Smooth muscle cell (in vitro differentiated cells): ENCODE results near the gene S100A9. TPM values are rescaled to one million over a fixed set of nuclear protein-coding genes. Genes with fewer than 3 reads are reported as not detected.

ENCODE experiments used
- DNase-seq: peaks from one replicate; lab custom pipeline; 2025; ENCODE audit not compliant: unreplicated experiment; lab: John Stamatoyannopoulos, UW
- H2AFZ ChIP-seq: fragments of 200-600 bp; sonication (generic); 2 replicates; pipeline ENCODE4 v1.6.0; 2016; ENCODE audit warnings: antibody characterized with exemption, low read depth, mild to moderate bottlenecking
- H3F3A ChIP-seq: fragments of 200-600 bp; sonication (generic); 2 replicates; pipeline ENCODE4 v1.6.0; 2017; ENCODE audit warnings: antibody characterized with exemption, low read depth
- H3K27ac ChIP-seq: fragments of 200-600 bp; sonication (generic); 2 replicates; pipeline ENCODE4 v1.5.1; 2016; ENCODE audit warnings: low read depth, mild to moderate bottlenecking
- H3K27me3 ChIP-seq: fragments of 200-600 bp; sonication (generic); 2 replicates; pipeline ENCODE4 v1.6.1; 2016; ENCODE audit warnings: low read depth, mild to moderate bottlenecking
- H3K36me3 ChIP-seq: fragments of 200-600 bp; sonication (generic); 2 replicates; pipeline ENCODE4 v1.5.1; 2016; ENCODE audit warnings: low read depth
- H3K4me1 ChIP-seq: fragments of 200-600 bp; sonication (generic); 2 replicates; pipeline ENCODE4 v1.5.1; 2016; ENCODE audit warnings: low read depth
- H3K4me2 ChIP-seq: fragments of 200-600 bp; sonication (generic); 2 replicates; pipeline ENCODE4 v1.6.0; 2016; ENCODE audit warnings: mild to moderate bottlenecking
- H3K4me3 ChIP-seq: fragments of 200-600 bp; sonication (generic); 2 replicates; pipeline ENCODE4 v1.5.1; 2016; ENCODE audit warnings: mild to moderate bottlenecking
- H3K79me2 ChIP-seq: fragments of 200-600 bp; sonication (generic); 2 replicates; pipeline ENCODE4 v1.6.0; 2016; ENCODE audit warnings: low read depth, mild to moderate bottlenecking
- H3K9ac ChIP-seq: fragments of 200-600 bp; sonication (generic); 2 replicates; pipeline ENCODE4 v1.6.0; 2016; ENCODE audit warnings: low read depth
- H3K9me3 ChIP-seq: fragments of 200-600 bp; sonication (generic); replicated peaks from 2 replicates; pipeline ENCODE4 v1.5.1; 2016; ENCODE audit warnings: low read depth
- H4K20me1 ChIP-seq: fragments of 200-600 bp; sonication (generic); 2 replicates; pipeline ENCODE4 v1.6.0; 2016; ENCODE audit warnings: low read depth
- CTCF ChIP-seq: fragments of 200-600 bp; sonication (generic); IDR thresholded peaks from 2 replicates; pipeline ENCODE4 v1.5.1; 2017; ENCODE audit warnings: borderline replicate concordance, mild to moderate bottlenecking, antibody characterized with exemption; ENCODE audit not compliant: insufficient read depth, poor library complexity, severe bottlenecking
- WGBS: methylation state at CpG from one replicate; pipeline ENCODE4 v1.1.7; 2016; ENCODE audit warnings: low lambda C conversion rate; 5-methylcytosine and 5-hydroxymethylcytosine counted together
- polyA plus RNA-seq: library from polyadenylated mRNA; unstranded; fragments of >200 nt; fragmentation: Nextera tagmentation; extraction: Ambion mirVana; gene quantifications from 2 replicates; pipeline ENCODE4 v1.2.1, GENCODE V29; 2016
- total RNA-seq: library from RNA; depleted of rRNA; stranded (reverse); fragments of >200 nt; gene quantifications from 2 replicates; pipeline ENCODE4 v1.2.3, GENCODE V29; 2014

S100A9 gene
- total and polyA plus RNA-seq, 2 experiments from 2014 or later = 81.9 to 197 TPM

DNA sequence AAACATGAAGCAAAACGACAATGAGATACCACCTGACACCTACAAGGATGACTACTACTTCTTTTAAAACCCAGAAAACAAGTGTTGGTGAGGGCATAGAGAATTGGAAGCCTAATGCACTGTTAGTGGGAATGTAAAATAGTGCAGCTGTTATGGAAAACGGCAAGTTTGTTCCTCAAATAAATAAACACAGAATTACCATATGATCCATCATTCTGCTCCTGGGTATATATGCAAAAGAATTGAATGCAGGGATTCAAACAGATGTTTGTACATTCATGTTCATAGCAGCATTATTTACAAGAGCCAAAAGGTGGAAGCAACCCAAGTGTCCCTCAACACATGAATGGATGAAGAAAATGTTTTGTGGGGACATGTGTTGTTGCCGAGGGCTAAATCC is 34.6 kb downstream of the S100A9 start:
- Histone ChIP-seq H3K9ac (no peak overlapping the region), H3K79me2 (no peaks in the 10 kb centered on the region), H3K4me1 (no peaks in the 10 kb centered on the region), H3F3A (no peaks in the 10 kb centered on the region), H3K27me3 (no peaks in the 10 kb centered on the region), H4K20me1 (no peaks in the 10 kb centered on the region), H2AFZ (no peak overlapping the region), H3K4me2 (no peak overlapping the region), H3K4me3 (no peak overlapping the region), H3K9me3 (no peaks in the 10 kb centered on the region), H3K36me3 (no peaks in the 10 kb centered on the region), H3K27ac (no peak overlapping the region)
- WGBS = 59% methylated on average over 3 of the region's 3 CpGs
- no peak for TF ChIP-seq CTCF
- DNase-seq = no peak

- no peaks in the 10 kb centered on the region for H3K9me3 ChIP-seq
- H4K20me1 ChIP-seq = no peaks in the 10 kb centered on the region
- no peaks in the 10 kb centered on the region for H3K27me3 ChIP-seq
- H3K4me1 ChIP-seq = no peaks in the 10 kb centered on the region
- no peak overlapping the region for H3K4me2 ChIP-seq
- H3K4me3 ChIP-seq = no peak overlapping the region
- no peak for TF ChIP-seq CTCF
- no peak overlapping the region for H3K9ac ChIP-seq
- WGBS = 83% methylated on average over 3 of the region's 3 CpGs
- no peaks in the 10 kb centered on the region for H3F3A ChIP-seq
- no peak overlapping the region for H2AFZ ChIP-seq
- no peaks in the 10 kb centered on the region for H3K36me3 ChIP-seq
- no peak for DNase-seq
- H3K27ac ChIP-seq = no peak overlapping the region
- H3K79me2 ChIP-seq = no peaks in the 10 kb centered on the region
Observed at GRCh38 chr1:153392822-153393221, 35.2 kb downstream of the S100A9 start.

- Histone ChIP-seq H4K20me1 (no peaks in the 10 kb centered on the region), H3K4me1 (no peaks in the 10 kb centered on the region), H3K9ac (no peak overlapping the region), H3K36me3 (no peaks in the 10 kb centered on the region), H3K27me3 (no peaks in the 10 kb centered on the region), H2AFZ (no peak overlapping the region), H3K27ac (no peak overlapping the region), H3K9me3 (no peaks in the 10 kb centered on the region), H3F3A (no peaks in the 10 kb centered on the region), H3K4me3 (no peak overlapping the region), H3K4me2 (no peak overlapping the region), H3K79me2 (no peaks in the 10 kb centered on the region)
- TF ChIP-seq CTCF = no peak
- no peak for DNase-seq
- WGBS = 77% methylated on average over 6 of the region's 6 CpGs
Observed at GRCh38 chr1:153393926-153394325, 36.3 kb downstream of the S100A9 start.

GRCh38 chr1:153394391-153394790 is 36.7 kb downstream of the S100A9 start:
- 76% methylated on average over 5 of the region's 5 CpGs for WGBS
- Histone ChIP-seq H3K27me3 (no peaks in the 10 kb centered on the region), H3K79me2 (no peaks in the 10 kb centered on the region), H3K36me3 (no peaks in the 10 kb centered on the region), H4K20me1 (no peaks in the 10 kb centered on the region), H3K4me3 (no peak overlapping the region), H3K4me1 (no peaks in the 10 kb centered on the region), H3K9me3 (no peaks in the 10 kb centered on the region), H3K4me2 (no peak overlapping the region), H3K9ac (no peak overlapping the region), H3K27ac (no peak overlapping the region), H2AFZ (no peak overlapping the region), H3F3A (no peaks in the 10 kb centered on the region)
- no peak for TF ChIP-seq CTCF
- DNase-seq = no peak
